B cell (primary cell): ENCODE data around the gene FRMD4A. TPM values are rescaled to one million over a fixed set of nuclear protein-coding genes. Genes with fewer than 3 reads are reported as not detected.

ENCODE experiments used
- ATAC-seq: fragments of 200-7000 bp; cut with Tn5 transposase; one replicate; pipeline ENCODE4 v1.10.0; 2021; ENCODE audit warnings: low read depth, mild to moderate bottlenecking, moderate number of reproducible peaks, moderate library complexity
- CTCF ChIA-PET: fragments of 350-600 bp; sonication (Branson Sonifier 250); formaldehyde crosslinking; loops from one replicate; lab custom pipeline; 2021; ENCODE audit warnings: antibody characterized with exemption, inconsistent platforms; lab: Charles Lee
- POLR2A ChIA-PET: fragments of 350-600 bp; sonication (Branson Sonifier 250); formaldehyde crosslinking; loops from one replicate; lab custom pipeline; 2021; ENCODE audit warnings: antibody characterized with exemption; lab: Charles Lee
- DNase-seq: peaks from one replicate; pipeline ENCODE4 v3.0.0; 2013
- H2AFZ ChIP-seq: 2 replicates; pipeline ENCODE4 v1.6.1; 2012; ENCODE audit warnings: mild to moderate bottlenecking, low read depth, low read length; ENCODE audit not compliant: insufficient read depth, poor library complexity, severe bottlenecking
- H3K27ac ChIP-seq, 2 donors: 1 replicate in 1 of 2; 2 replicates in 1 of 2; pipeline ENCODE4 v1.5.1; 2012 to 2013; ENCODE audit warnings: low read length in 2 of 2, mild to moderate bottlenecking in 2 of 2, moderate library complexity in 1 of 2
- H3K27me3 ChIP-seq, 4 experiments: fragments of 200-600 bp in 1 of 4; sonication (generic) in 1 of 4; replicated peaks in 1 of 4; 1 replicate in 2 of 4; 2 replicates in 2 of 4; pipeline versions ENCODE4 v1.6.1 to v1.7.0; 2013 to 2016; ENCODE audit warnings: low read length in 3 of 4, mild to moderate bottlenecking in 2 of 4, mixed read lengths in 1 of 4, moderate library complexity in 1 of 4; ENCODE audit not compliant: insufficient read depth in 4 of 4, control insufficient read depth in 3 of 4; ENCODE audit errors: control extremely low read depth in 1 of 4
- H3K36me3 ChIP-seq, 2 experiments: replicated peaks in 1 of 2; 1 replicate in 1 of 2; 2 replicates in 1 of 2; pipeline versions ENCODE4 v1.6.1 to v1.7.1; 2013; ENCODE audit warnings: low read length in 1 of 2; ENCODE audit not compliant: insufficient read depth in 2 of 2, control insufficient read depth in 1 of 2; ENCODE audit errors: control extremely low read depth in 1 of 2, extremely low read depth in 1 of 2
- H3K4me1 ChIP-seq, 2 donors: fragments of 200-600 bp in 1 of 2; sonication (generic) in 1 of 2; 1 replicate in 1 of 2; 2 replicates in 1 of 2; pipeline versions ENCODE4 v1.5.1 to v1.6.1; 2013 to 2017; ENCODE audit warnings: low read length in 2 of 2; ENCODE audit not compliant: control insufficient read depth in 2 of 2, insufficient read depth in 2 of 2
- H3K4me2 ChIP-seq: replicated peaks from 2 replicates; pipeline ENCODE3; 2012; ENCODE audit warnings: mild to moderate bottlenecking, low read depth, low read length; ENCODE audit not compliant: poor library complexity, severe bottlenecking
- H3K4me3 ChIP-seq, 5 experiments: fragments of 200-600 bp in 1 of 5; sonication (generic) in 1 of 5; 1 replicate in 3 of 5; 2 replicates in 2 of 5; pipeline versions ENCODE4 v1.5.1 to v1.7.0; 2011 to 2016; ENCODE audit warnings: low read length in 4 of 5, mild to moderate bottlenecking in 4 of 5, low read depth in 2 of 5, control low read depth in 1 of 5, moderate library complexity in 1 of 5; ENCODE audit not compliant: insufficient read depth in 1 of 5; ENCODE audit errors: control extremely low read depth in 1 of 5, extremely low read depth in 1 of 5
- H3K79me2 ChIP-seq: fragments of 200-600 bp; sonication (generic); one replicate; pipeline ENCODE4 v1.6.0; 2016; ENCODE audit warnings: low read length; ENCODE audit not compliant: control insufficient read depth, insufficient read depth
- H3K9ac ChIP-seq: fragments of 200-600 bp; sonication (generic); 2 replicates; pipeline ENCODE4 v1.6.1; 2017; ENCODE audit warnings: mild to moderate bottlenecking, low read length, moderate library complexity
- H3K9me3 ChIP-seq, 3 donors: one replicate each; pipeline versions ENCODE4 v1.6.1 to v1.7.1; 2013; ENCODE audit warnings: low read length in 2 of 3; ENCODE audit not compliant: control insufficient read depth in 2 of 3, insufficient read depth in 1 of 3; ENCODE audit errors: control extremely low read depth in 1 of 3
- H4K20me1 ChIP-seq: 2 replicates; pipeline ENCODE4 v1.6.0; 2012; ENCODE audit warnings: mild to moderate bottlenecking, low read length; ENCODE audit not compliant: insufficient read depth, control insufficient read depth, poor library complexity, severe bottlenecking
- H3K27ac Mint-ChIP-seq: one replicate; pipeline ENCODE4 v1.8.0; 2021; ENCODE audit warnings: mixed read lengths
- H3K27me3 Mint-ChIP-seq: one replicate; pipeline ENCODE4 v1.8.0; 2021; ENCODE audit warnings: mixed read lengths
- H3K4me1 Mint-ChIP-seq: one replicate; pipeline ENCODE4 v1.8.0; 2021; ENCODE audit warnings: mixed read lengths
- H3K4me3 Mint-ChIP-seq: one replicate; pipeline ENCODE4 v1.8.0; 2021; ENCODE audit warnings: mixed read lengths
- H3K9me3 Mint-ChIP-seq: one replicate; pipeline ENCODE4 v1.8.0; 2022; ENCODE audit warnings: mixed read lengths; ENCODE audit not compliant: insufficient read depth
- EZH2 ChIP-seq: IDR thresholded peaks from 2 replicates; pipeline ENCODE4 v1.6.1; 2012; ENCODE audit warnings: borderline replicate concordance, low read depth, mild to moderate bottlenecking, moderate library complexity, low read length; ENCODE audit not compliant: insufficient read depth, poor library complexity, severe bottlenecking
- WGBS: methylation state at CpG from one replicate; pipeline ENCODE4 v1.1.5; 2013; ENCODE audit warnings: missing lambda C conversion rate; ENCODE audit not compliant: insufficient coverage; 5-methylcytosine and 5-hydroxymethylcytosine counted together
- intact Hi-C: fragments of 100-400 bp; cut with micrococcal nuclease; formaldehyde crosslinking; loops from one replicate; pipeline ENCODE4 v1.10.0; 2022
- polyA plus RNA-seq: library from polyadenylated mRNA; depleted of rRNA; stranded (reverse); fragments of >200 nt; gene quantifications from 2 replicates; pipeline ENCODE4 v1.2.3, GENCODE V29; 2012
- total RNA-seq, 2 donors: library from RNA; stranded (reverse); fragments of 120-200 nt in 1 of 2; gene quantifications; 1 replicate in 1 of 2; 2 replicates in 1 of 2; pipeline versions ENCODE4 v1.2.3 to v1.2.4, GENCODE V29; 2013 to 2022
- TF ChIP-seq, protein P1 (sequence below): fragments of 200-600 bp; IDR thresholded peaks from one replicate; pipeline ENCODE4 v1.8.0; 2022; ENCODE audit warnings: antibody characterized with exemption, mild to moderate bottlenecking

The FRMD4A gene
- total and polyA plus RNA-seq, 2 donors (not counting 1 experiment from before 2014, with no cell fraction given), result 0.76 to 3.4 TPM

- H3K9me3 Mint-ChIP-seq, result peaks cover 3% of the 10 kb centered on the region
- no peak overlapping the region for H3K27ac Mint-ChIP-seq
- no peak for ATAC-seq
- H3K27me3 ChIP-seq, result peaks cover 0 to 6% (median 3%) of the 10 kb centered on the region in 4 experiments
- no peak overlapping the region for H3K9ac ChIP-seq
- H4K20me1 ChIP-seq, result no peaks in the 10 kb centered on the region
- 95% methylated on average over 6 of the region's 8 CpGs for WGBS
- H3K27me3 Mint-ChIP-seq, result peaks cover 41% of the 10 kb centered on the region
- H3K4me3 ChIP-seq, result no peak overlapping the region
- no peak for TF ChIP-seq EZH2
- TF ChIP-seq, protein P1, sequence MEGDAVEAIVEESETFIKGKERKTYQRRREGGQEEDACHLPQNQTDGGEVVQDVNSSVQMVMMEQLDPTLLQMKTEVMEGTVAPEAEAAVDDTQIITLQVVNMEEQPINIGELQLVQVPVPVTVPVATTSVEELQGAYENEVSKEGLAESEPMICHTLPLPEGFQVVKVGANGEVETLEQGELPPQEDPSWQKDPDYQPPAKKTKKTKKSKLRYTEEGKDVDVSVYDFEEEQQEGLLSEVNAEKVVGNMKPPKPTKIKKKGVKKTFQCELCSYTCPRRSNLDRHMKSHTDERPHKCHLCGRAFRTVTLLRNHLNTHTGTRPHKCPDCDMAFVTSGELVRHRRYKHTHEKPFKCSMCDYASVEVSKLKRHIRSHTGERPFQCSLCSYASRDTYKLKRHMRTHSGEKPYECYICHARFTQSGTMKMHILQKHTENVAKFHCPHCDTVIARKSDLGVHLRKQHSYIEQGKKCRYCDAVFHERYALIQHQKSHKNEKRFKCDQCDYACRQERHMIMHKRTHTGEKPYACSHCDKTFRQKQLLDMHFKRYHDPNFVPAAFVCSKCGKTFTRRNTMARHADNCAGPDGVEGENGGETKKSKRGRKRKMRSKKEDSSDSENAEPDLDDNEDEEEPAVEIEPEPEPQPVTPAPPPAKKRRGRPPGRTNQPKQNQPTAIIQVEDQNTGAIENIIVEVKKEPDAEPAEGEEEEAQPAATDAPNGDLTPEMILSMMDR, result no peak
- H3K4me1 Mint-ChIP-seq, result no peaks in the 10 kb centered on the region
- no peak overlapping the region for H3K4me3 Mint-ChIP-seq
- H3K79me2 ChIP-seq, result no peaks in the 10 kb centered on the region
- H2AFZ ChIP-seq, result no peak overlapping the region
- no peaks in the 10 kb centered on the region for H3K4me1 ChIP-seq
- POLR2A ChIA-PET, result no interaction called here
- no peak for DNase-seq
- CTCF ChIA-PET, result no interaction called here
- intact Hi-C loops, result no loop called here
- no peaks in the 10 kb centered on the region for H3K36me3 ChIP-seq
- H3K27ac ChIP-seq, result no peak overlapping the region
- peaks cover 0 to 9% (median 2%) of the 10 kb centered on the region in 3 donors for H3K9me3 ChIP-seq
- no peak overlapping the region for H3K4me2 ChIP-seq
Measured at GRCh38 chr10:14102056-14102455, 228.7 kb downstream of the FRMD4A start.

DNA sequence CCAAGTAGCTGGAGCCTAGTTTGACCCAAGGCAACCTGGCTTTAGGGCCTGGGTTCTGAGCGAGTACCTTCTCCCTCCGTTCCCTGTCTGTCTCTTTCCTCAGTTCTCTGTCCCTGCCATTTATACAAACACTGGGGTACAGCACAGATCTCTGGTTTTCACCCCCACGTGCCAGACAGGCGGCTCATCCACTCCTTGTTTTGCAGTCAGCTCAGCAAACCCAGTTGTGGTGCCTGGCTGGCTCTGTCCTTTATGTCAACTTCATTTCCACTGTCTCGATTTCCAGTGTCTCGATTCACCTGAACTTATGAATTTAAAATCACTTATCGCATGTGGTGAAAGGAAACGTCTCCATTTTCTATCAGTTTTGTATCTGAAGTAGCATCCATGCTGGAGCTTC is 230.8 kb downstream of the FRMD4A start:
- H3K27ac ChIP-seq, result no peak overlapping the region
- 90% methylated on average over 6 of the region's 8 CpGs for WGBS
- H3K4me3 ChIP-seq, result no peak overlapping the region
- H3K27ac Mint-ChIP-seq, result no peak overlapping the region
- no peaks in the 10 kb centered on the region for H3K79me2 ChIP-seq
- POLR2A ChIA-PET, result no interaction called here
- no peak overlapping the region for H2AFZ ChIP-seq
- no peaks in the 10 kb centered on the region for H4K20me1 ChIP-seq
- DNase-seq, result no peak
- no peaks in the 10 kb centered on the region for H3K36me3 ChIP-seq
- H3K9me3 ChIP-seq, result peaks cover 0 to 9% (median 0%) of the 10 kb centered on the region in 3 donors
- H3K4me1 Mint-ChIP-seq, result no peaks in the 10 kb centered on the region
- no peak overlapping the region for H3K9ac ChIP-seq
- intact Hi-C loops, result loop anchor here (10.0 kb wide), 1 partner anchor 315 kb away; no protein-coding TSS in a partner anchor
- TF ChIP-seq, protein P1, result no peak
- no peak for TF ChIP-seq EZH2
- peaks cover 25% of the 10 kb centered on the region for H3K27me3 Mint-ChIP-seq
- H3K4me1 ChIP-seq, result no peaks in the 10 kb centered on the region
- no peaks in the 10 kb centered on the region for H3K27me3 ChIP-seq
- no peak for ATAC-seq
- no peak overlapping the region for H3K4me2 ChIP-seq
- no peaks in the 10 kb centered on the region for H3K9me3 Mint-ChIP-seq
- CTCF ChIA-PET, result no interaction called here
- H3K4me3 Mint-ChIP-seq, result no peak overlapping the region
